ENCODE data around the gene KRT14.
"Not testable (repeated sequence)": the region's sequence is repeated elsewhere in the genome, so short reads cannot be mapped to it uniquely, and the experiment has no call there.

The KRT14 gene

DNA sequence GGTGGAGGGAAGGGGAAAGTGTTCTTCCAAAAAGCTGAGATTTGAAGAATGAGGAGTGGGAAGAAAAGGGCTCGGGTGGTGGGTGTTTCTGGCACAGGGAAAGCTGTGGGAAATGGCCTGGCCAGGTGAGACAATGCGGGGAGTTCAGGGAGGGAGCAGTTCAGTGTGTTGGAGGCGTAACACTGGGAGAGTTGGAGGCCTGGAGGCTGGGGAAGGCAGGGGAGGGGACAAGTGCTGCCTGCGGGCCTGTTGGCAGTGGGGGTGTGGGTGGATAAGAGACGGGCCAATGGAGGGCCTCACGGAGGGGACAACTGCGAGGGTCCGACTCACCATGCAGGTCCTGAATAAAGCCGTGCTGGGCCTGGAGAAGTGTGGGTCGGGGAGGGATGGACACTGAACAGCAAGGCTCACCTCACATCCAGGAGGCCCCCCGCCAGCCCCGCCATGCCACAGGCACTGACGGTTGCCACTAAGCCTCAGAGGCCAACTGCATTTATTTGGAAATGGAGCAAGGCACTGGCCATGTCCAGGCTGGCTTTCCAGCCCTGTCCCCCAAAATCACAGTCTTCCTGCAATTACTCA, 40.8 kb downstream of the KRT14 start:
- DNase-seq: no peak

GRCh38 chr17:41544935-41545334, 41.8 kb downstream of the KRT14 start:
- DNase-seq: no peak

- no peak for DNase-seq
Measured at GRCh38 chr17:41544491-41544892, 42.2 kb downstream of the KRT14 start.

- DNase-seq: not testable (repeated sequence)
Measured at GRCh38 chr17:41542786-41543185, 43.9 kb downstream of the KRT14 start.

DNA sequence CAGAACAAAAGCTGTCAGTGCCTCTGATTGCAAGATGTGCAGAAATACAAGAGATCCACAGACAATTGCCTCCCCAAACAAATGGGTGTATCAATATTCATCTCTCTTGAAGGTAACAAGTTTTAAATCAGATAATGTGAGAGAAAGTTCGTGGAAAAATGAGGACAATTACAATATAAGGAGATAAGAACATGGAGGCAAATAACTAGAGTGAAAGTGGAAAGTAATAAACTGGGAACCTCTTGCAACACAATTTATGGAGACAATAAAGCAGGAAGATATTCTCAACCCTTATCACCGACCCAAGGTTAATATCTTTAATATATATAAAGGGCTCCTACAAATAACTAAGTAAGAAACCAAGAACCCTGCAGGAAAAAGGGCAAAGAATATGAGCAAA, 44.3 kb downstream of the KRT14 start:
- no peak for DNase-seq

DNA sequence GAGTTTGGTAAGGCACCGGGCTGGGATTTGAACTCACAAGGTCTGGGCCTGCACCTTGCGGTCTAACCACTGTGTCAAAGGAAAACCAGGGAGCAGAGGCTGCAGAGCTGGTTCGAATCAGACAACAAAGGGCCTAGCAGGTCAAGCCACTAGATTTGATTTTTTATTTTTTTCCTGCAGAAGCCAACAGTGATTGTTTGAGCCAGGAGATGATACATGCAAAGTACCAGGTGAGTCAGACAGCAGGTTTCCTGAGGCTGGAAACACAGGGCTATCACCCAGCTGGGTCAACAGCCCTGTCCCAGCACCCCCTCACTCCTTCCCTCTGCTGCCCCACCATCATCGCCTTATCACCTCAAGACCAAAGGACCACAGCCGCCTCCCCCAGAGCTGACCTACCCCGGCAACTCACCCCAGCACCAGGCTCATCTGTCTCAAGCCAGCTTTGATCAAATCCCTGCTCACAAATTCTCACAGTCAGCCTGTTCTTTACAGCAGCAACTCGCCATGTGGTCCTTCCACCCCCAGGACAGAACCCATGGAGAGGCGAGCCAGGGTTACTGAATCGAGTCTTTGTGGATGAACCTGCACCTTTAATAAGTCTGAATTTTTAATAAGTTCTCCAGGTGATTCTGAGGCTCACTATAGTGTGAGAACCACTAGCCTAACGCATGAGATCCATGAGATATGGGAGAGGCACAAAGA, 45.6 kb downstream of the KRT14 start:
- DNase-seq: no peak

DNA sequence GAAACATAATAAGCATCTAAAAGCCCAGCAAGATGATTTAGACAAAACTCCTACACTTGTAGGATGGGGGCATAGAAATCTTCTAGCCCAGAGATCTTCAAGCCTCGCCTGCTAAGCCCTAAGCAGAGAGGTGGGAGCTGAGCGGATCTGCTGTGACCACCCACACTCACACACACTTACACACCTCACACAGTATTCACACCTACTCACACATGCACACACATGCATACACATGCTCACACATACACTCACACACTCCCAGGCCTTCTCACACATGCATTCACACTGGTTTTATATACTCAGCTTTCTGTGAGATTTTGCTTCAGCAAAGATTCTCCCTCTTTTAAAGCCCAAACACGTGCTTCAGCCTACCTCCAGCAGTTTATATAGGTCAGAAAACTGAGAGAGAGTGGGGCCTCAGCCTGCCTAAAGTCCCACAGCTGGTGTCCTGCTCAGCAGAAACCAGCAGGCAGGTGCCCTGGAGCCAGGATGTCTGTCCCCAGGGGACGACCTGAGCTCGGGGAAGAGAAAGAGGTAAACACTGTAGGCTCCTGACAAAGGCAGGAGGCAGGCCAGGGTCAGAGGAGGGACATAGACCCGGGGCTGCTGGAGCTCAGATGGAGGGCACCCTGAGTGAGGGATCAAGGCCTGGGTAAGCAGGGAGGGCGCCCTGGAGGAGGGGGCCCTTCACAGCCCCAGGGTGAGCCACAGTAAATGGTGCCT, 46.6 kb downstream of the KRT14 start:
- no peak for DNase-seq

GRCh38 chr17:41539071-41539492, 47.6 kb downstream of the KRT14 start:
- no peak for DNase-seq

- no peak for DNase-seq
Measured at GRCh38 chr17:41538565-41538991, 48.1 kb downstream of the KRT14 start.

GRCh38 chr17:41537990-41538389, 48.7 kb downstream of the KRT14 start:
- DNase-seq: no peak

DNA sequence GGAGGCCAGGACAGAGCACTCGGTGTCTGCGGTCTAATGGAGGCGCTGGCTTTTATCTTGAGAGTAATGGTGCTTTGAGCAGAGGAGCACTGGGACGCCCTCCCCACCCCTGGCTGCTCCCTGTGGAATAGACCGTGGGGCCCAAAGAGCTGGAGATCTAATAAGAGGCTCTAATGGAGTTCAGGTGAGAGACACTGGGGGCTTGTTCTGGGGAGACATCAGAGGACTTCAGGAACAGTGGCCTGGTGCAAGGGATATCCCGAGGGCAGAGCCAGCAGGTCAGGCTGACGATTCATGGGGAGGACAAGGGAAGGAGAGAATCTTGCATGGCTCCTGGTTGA, 49.1 kb downstream of the KRT14 start:
- DNase-seq: no peak

- DNase-seq: no peak
Measured at GRCh38 chr17:41536741-41537613, 49.7 kb downstream of the KRT14 start.

GRCh38 chr17:41535764-41536481, 50.8 kb downstream of the KRT14 start:
- no peak for DNase-seq

- DNase-seq: no peak
Measured at GRCh38 chr17:41534899-41535546, 51.7 kb downstream of the KRT14 start.

DNA sequence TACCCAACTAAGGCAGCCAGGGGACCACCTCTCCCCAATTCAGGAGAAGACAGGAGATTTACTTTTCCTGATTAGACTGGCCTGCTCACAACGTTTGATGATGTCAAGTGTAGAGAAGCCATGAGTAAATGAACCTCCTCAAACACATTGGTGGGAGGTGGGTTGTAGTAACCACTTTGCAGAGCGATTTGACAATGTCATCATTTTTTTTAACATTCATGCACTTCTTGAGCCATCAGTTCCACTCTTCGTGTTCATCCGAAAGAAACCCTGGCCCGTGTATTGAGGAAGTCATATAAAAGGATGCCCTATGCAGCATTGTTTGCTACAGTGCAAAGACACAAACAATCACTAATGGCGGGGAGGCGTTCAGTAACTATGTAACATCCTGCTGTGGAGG, 53.1 kb downstream of the KRT14 start:
- no peak for DNase-seq

- no peak for DNase-seq
Measured at GRCh38 chr17:41532947-41533570, 53.6 kb downstream of the KRT14 start.
